Activated naive CD8-positive, alpha-beta T cell treated with anti-CD3 and anti-CD28 coated beads for 36 hours (primary cell): ENCODE measurements around the gene DCUN1D2. TPM values are rescaled to one million over a fixed set of nuclear protein-coding genes. Genes with fewer than 3 reads are reported as not detected.

Experiments
- DNase-seq: peaks from one replicate; pipeline ENCODE4 v3.0.0; 2021
- H3K27ac Mint-ChIP-seq: one replicate; pipeline ENCODE4 v1.8.0; 2022; ENCODE audit warnings: mild to moderate bottlenecking, moderate library complexity, mixed read lengths
- H3K27me3 Mint-ChIP-seq: one replicate; pipeline ENCODE4 v1.8.0; 2022; ENCODE audit warnings: mild to moderate bottlenecking, mixed read lengths
- H3K36me3 Mint-ChIP-seq: one replicate; pipeline ENCODE4 v1.8.0; 2021; ENCODE audit warnings: mild to moderate bottlenecking, mixed read lengths
- H3K4me1 Mint-ChIP-seq: one replicate; pipeline ENCODE4 v1.8.0; 2021; ENCODE audit warnings: mixed read lengths
- H3K4me3 Mint-ChIP-seq: one replicate; pipeline ENCODE4 v1.8.0; 2022; ENCODE audit warnings: mild to moderate bottlenecking, moderate library complexity, mixed read lengths
- H3K9me3 Mint-ChIP-seq: one replicate; pipeline ENCODE4 v1.8.0; 2022; ENCODE audit warnings: mixed read lengths
- total RNA-seq, 2 experiments: library from RNA; stranded (reverse); gene quantifications; one replicate each; pipeline ENCODE4 v1.2.3, GENCODE V29; 2021

The DCUN1D2 gene
- total RNA-seq, 2 experiments from 2014 or later: 11.0 to 13.9 TPM

DNA sequence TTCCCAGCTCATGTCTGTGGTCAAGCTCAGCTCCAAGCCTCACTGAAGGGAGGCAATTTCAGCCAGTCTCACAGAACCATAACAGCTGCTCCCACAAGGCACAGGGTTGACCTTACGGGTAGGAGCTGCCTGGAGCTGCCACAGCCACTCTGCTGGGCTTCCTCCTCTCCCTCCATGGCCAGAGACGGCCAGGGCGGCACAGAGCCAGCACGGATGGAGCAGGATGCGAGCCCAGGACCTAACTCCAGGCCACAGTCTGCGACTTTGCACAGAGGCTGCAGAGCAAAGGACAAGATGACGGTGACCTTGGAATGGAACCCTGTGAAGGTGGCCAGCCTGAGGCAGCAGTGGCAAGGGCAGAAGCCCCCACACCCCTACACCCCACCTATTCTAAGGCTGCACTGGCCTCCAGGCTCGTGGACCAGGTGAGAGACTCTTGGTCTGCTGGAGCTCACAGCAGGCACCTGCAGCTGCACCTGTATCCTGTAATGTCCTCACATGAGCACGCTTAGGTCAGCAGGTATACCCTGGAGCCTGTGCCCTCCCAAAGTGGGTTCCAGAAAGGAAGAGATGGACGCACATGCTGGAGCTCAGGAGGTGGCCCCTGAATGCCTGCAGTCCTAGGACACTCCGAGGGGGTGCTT lies 66.9 kb downstream of the DCUN1D2 start:
- Mint-ChIP-seq H3K4me1 (no peaks in the 10 kb centered on the region), H3K9me3 (no peaks in the 10 kb centered on the region)

DNA sequence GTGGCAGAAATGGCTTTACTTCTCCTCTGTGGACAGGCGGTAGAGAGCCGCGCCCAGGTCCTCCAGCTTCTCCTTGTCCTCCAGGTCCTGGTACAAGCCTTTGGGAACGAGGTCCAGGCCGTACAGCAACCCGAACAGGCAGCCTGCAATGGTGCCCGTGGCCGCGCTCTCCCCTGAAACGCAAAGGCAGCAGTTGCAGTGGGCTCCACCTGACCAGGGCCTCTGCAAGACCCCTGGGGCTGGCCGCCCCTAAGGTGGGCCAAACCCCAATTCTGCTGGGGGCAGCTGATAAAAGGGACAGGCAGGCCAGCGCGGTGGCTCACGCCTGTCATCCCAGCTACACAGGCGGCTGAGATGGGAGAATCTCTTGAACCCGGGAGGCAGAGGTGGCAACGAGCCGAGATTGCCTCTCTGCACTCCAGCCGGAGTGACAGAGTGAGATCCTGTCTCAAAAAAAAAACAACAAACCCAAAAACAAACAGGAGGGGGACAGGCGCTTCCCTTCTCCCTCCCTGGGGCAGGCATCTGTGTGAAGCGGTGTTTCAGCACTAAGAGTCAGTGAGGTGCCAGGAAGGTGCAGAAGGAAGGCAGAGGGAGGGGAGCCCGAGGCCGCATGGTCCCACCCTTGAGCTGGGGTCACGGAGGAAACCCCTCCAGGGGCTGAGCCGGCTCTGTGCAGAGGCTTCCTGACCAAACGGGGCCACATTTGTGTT lies 67.5 kb downstream of the DCUN1D2 start:
- Mint-ChIP-seq H3K27me3 (peaks cover 7% of the 10 kb centered on the region), H3K4me3 (no peak overlapping the region), H3K9me3 (no peaks in the 10 kb centered on the region), H3K27ac (no peak overlapping the region), H3K4me1 (no peaks in the 10 kb centered on the region), H3K36me3 (no peaks in the 10 kb centered on the region)
- no peak for DNase-seq

More for the DNA sequence above, 66.9 kb downstream of the DCUN1D2 start:
- no peak for DNase-seq
- Mint-ChIP-seq H3K4me3 (no peak overlapping the region), H3K36me3 (no peaks in the 10 kb centered on the region), H3K27me3 (peaks cover 7% of the 10 kb centered on the region), H3K27ac (no peak overlapping the region)

DNA sequence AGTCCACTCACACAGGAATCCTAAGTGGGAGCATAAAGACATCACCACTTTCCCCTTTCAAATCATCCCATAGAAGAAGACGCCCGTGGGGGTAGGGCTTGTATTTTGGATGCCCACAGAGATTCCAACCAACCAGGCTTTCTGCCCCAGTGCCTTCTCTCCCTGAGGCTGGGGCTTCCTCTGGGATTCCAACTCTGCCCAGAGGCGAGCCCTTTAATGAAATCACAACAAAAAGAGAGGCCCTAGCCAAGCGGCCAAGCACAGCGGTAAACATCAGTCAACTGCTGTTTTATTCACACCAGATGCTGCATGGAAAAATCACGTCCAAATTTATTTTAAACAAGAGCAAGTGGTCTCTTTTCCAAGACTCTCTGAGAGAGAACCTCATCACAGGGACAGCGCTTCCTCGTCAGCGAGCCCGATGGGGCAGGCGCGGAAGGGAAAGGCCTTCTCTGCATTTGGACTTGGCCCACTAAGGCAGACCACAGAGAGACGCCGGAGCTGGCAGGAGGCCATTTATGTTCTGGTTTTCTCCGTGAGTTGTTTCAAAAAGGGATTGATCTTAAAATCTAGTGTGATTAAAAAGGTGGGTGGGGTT lies 68.7 kb downstream of the DCUN1D2 start:
- Mint-ChIP-seq H3K27me3 (peaks cover 7% of the 10 kb centered on the region), H3K9me3 (no peaks in the 10 kb centered on the region), H3K36me3 (no peaks in the 10 kb centered on the region), H3K4me3 (no peak overlapping the region), H3K4me1 (no peaks in the 10 kb centered on the region), H3K27ac (no peak overlapping the region)
- DNase-seq: no peak

DNA sequence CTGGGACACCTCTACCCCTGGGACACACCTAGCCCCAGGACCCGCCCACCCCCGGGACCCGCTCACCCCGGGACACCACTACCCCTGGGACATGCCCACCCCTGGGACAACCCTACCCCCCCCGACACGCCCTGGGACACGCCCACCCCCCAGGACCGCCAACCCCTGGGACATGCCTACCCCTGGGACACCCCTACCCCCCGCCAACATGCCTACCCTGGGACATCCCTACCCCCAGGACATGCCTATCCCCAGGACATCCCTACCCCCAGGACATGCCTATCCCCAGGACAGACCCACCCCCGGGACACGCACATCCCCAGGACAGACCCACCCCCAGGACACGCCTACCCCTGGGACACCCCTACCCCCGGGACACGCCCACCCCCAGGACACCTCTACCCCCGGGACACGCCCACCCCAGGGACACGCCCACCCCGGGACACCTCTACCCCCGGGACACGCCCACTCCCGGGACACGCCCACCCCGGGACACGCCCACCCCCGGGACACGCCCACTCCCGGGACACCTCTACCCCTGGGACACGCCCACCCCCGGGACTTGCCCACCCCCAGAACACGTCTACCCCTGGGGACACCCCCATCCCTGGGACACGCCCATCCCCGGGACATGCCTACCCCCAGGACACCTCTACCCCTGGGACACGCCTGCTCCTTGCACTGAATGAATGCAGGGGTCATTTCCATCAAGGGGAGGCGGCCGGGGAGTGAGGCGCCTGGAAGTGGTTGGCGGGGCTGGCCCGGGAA lies 69.5 kb downstream of the DCUN1D2 start:
- H3K9me3 Mint-ChIP-seq: no peaks in the 10 kb centered on the region
- DNase-seq: no peak
- H3K4me1 Mint-ChIP-seq: no peaks in the 10 kb centered on the region
- H3K27ac Mint-ChIP-seq: no peak overlapping the region
- H3K36me3 Mint-ChIP-seq: no peaks in the 10 kb centered on the region
- no peak overlapping the region for H3K4me3 Mint-ChIP-seq
- peaks cover 7% of the 10 kb centered on the region for H3K27me3 Mint-ChIP-seq

DNA sequence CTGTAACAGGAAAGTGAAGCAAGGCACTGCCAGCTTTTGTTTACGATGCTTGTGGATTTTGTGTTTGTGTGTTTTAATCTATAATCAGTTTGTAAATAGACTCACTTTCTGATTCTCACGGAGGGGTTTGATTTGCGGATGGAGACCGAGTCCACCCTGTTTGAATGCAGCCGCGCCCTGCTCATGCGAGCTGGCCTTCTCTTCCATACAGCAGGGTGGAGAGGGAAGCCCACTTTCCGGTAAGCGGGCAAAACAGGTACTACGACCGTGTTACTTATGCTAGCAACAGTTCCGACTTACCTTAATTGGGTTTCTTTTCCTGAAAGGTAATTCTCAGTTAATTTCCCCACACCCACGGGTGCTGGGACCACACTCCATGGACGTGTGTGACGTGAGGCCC lies 70.3 kb downstream of the DCUN1D2 start:
- Mint-ChIP-seq H3K9me3 (no peaks in the 10 kb centered on the region), H3K27me3 (peaks cover 7% of the 10 kb centered on the region), H3K27ac (no peak overlapping the region), H3K36me3 (no peaks in the 10 kb centered on the region), H3K4me3 (no peak overlapping the region), H3K4me1 (no peaks in the 10 kb centered on the region)
- no peak for DNase-seq

DNA sequence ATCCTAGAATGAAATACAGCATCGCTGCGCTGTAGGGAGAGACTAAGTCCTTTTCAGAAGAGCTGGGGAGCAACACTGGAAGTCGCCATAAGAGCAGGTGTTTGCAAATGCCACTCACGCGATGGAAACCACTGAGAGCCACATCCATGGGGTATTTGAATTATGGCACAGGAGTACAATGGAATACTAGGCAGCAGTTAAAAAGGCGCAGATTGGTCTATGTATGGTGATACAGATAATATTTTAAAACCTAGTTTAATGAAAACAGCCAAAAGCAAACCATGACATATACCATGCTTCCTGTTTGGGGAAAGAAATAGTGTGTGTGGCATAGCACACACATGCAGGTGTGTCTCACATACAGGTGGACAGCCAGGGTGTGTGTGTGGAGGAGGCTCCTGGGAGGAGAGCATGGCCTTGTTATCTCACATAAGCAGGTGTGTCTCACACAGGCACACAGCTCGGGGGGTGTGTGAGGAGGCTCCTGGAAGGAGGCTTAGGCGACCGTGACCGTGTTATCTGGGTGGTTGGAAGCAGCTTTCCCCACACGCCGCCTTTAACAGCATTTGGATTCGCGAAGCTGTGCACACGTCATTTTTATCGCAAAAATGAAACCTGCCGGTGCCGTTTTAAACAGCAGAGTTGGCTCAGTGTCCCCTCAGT lies 70.8 kb downstream of the DCUN1D2 start:
- Mint-ChIP-seq H3K4me1 (no peaks in the 10 kb centered on the region), H3K36me3 (no peaks in the 10 kb centered on the region), H3K9me3 (no peaks in the 10 kb centered on the region), H3K27ac (no peak overlapping the region), H3K27me3 (peaks cover 7% of the 10 kb centered on the region), H3K4me3 (no peak overlapping the region)
- DNase-seq: no peak

DNA sequence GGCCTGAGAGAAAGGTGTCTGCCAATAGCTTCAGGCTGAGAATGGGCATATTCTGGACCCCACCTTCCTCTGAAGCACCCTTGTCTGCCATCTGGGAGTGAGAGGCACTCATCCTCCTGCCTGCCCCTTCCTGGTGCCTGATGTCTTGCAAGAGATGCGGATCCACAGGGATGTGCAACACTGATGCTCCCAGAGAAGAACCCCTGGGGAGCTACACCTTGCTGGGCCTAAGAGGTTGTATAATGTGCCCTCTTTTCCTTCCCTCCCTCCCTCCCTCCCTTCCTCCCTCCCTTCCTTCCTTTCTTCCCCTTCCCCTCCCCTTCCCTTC lies 71.8 kb downstream of the DCUN1D2 start:
- H3K27ac Mint-ChIP-seq: no peak overlapping the region
- peaks cover 7% of the 10 kb centered on the region for H3K27me3 Mint-ChIP-seq
- DNase-seq: no peak
- H3K36me3 Mint-ChIP-seq: no peaks in the 10 kb centered on the region
- H3K4me3 Mint-ChIP-seq: no peak overlapping the region
- no peaks in the 10 kb centered on the region for H3K9me3 Mint-ChIP-seq
- no peaks in the 10 kb centered on the region for H3K4me1 Mint-ChIP-seq

DNA sequence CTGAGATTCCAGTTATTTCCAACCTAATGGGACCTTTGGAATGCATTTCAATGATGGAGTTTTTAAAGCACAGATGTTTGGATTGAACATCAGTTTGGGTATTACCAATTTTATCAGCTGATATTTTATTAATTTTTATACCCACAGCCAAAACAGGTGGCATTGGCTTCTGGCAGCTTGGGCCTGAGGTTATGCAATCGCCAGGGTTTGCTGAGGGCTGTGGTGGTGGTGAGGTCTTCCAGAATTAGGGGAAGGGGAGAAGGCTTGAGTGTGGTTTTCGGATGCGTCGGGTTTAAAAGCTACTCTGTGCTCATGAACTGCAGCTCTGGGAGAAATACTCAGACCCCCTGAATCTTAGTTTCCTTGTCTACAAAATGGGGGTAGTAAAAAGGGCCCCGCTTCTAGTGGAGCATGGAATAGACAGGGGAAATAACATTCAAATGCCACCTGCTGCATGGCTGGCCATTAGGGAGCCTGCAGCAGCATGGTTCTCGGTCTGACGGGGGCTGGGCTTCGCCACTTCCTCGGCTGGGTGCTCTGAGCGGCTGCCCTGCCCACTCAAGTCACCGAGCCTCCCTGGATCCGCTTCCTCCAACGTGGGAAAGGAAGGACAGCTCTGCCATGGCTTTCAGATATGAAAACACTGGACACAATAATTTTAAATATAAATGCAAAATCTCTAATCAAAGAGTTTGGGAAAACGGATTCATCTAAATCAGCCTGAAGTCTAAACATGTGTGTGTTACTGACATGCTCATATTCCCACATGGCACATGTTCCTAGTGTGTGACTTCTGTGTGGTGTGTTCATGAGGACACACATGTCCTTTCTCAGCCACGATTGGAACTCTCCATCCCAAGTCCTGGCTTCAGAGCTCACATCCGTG lies 72.4 kb downstream of the DCUN1D2 start:
- H3K4me3 Mint-ChIP-seq: no peak overlapping the region

DNA sequence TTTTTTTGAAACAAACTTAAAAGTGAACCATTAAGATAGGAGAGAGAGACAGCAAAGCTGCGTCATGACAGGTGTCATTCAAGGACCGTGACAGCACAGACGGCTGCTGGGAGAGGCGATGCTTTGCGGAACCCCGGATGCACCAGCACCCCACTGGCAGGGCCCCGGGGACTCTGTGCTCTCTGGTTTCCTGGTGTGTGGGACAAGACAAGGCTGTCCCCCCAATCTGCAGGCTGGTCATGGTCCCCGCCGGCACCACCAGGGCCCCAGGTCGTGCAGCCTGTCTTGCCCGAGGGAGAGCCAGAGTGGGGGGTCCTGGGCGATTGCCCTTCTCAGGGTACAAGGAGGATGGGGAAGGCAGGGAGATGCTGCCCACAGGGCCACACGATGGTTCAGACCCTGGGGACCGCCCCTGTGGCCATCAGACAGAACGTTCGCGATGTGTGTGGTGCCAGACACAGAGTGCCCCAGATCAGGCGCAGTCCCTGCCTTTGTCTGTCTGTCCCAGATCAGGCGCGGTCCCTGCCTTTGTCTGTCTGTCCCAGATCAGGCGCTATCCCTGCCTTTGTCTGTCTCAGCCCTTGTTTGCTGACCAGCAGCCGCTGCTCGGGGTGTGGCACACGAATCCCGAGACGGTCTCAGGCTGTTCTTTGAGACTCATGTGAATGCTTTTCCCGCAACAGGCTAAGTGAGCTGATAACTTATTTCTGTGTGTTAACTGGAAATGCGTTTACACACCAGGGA lies 73.3 kb downstream of the DCUN1D2 start:
- Mint-ChIP-seq H3K4me1 (no peaks in the 10 kb centered on the region), H3K27ac (no peak overlapping the region), H3K36me3 (no peaks in the 10 kb centered on the region), H3K4me3 (no peak overlapping the region), H3K9me3 (peaks cover 2% of the 10 kb centered on the region), H3K27me3 (peaks cover 7% of the 10 kb centered on the region)
- DNase-seq: no peak

More for the DNA sequence above, 72.4 kb downstream of the DCUN1D2 start:
- no peak overlapping the region for H3K27ac Mint-ChIP-seq
- no peaks in the 10 kb centered on the region for H3K4me1 Mint-ChIP-seq
- H3K36me3 Mint-ChIP-seq: no peaks in the 10 kb centered on the region
- peaks cover 1% of the 10 kb centered on the region for H3K9me3 Mint-ChIP-seq
- peaks cover 7% of the 10 kb centered on the region for H3K27me3 Mint-ChIP-seq
- no peak for DNase-seq

DNA sequence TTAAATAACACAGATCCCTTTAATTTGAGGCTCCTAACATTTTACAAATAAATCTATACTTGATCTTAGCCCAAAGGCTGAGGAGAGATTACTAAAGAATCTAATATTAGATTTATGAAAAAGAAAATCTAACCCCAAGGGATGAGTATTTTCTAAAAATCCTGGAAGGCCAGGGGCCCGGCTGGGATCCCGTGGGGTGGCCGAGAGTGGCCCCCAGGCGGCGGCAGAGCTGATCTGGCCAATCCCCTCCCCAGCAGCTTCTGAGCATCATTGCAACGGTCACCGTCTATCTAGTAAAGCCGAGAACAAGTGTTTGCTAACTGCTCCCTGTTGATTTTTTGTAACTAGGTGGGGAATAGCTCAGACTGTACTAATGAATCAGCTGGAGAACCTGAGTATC lies 74.7 kb downstream of the DCUN1D2 start:
- Mint-ChIP-seq H3K4me1 (no peaks in the 10 kb centered on the region), H3K36me3 (no peaks in the 10 kb centered on the region), H3K4me3 (no peak overlapping the region), H3K9me3 (peaks cover 2% of the 10 kb centered on the region), H3K27me3 (peaks cover 7% of the 10 kb centered on the region), H3K27ac (no peak overlapping the region)
- no peak for DNase-seq

DNA sequence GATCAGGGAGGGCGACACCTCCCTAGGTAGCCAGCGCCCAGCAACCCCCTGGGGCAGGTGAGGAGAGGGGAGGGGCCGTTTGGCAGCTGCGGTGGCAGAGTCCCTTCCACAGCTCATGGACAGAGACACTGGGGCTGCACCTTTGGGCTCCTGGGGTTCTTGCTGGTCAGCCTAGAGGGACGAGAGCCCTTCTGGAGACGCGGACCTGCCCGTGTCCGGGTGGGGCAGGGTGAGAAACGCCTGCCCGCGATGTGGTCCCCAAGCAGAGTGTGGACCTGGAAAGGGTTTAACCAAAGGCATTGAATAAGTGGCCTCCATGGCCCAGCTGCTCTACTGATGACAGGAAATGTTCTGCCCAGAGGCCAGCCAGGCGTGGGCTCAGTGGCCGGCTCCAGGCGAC lies 75.5 kb downstream of the DCUN1D2 start:
- Mint-ChIP-seq H3K9me3 (peaks cover 2% of the 10 kb centered on the region), H3K27me3 (peaks cover under 1% of the 10 kb centered on the region), H3K4me3 (no peak overlapping the region), H3K27ac (no peak overlapping the region), H3K4me1 (no peaks in the 10 kb centered on the region), H3K36me3 (no peaks in the 10 kb centered on the region)
- DNase-seq: no peak

DNA sequence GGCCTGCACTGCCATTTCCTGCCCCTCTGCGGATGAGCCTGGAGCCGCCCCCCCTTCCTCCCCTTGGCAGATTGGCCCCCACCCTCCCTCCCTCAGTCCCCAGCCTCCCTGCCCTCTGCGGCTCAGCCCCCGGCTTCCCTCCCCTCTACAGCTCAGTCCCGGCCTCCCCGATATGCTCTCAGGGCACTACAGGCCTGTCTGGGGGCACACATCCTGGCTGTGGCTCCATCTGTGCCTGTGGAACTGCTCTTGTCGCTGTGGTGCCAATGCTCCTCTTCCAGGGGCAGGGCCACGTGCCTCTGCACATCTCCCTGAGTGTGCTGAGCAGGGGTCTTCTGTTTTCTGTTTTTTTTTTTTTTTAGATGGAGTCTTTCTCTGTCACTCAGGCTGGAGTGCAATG lies 76.2 kb downstream of the DCUN1D2 start:
- Mint-ChIP-seq H3K27ac (no peak overlapping the region), H3K36me3 (no peaks in the 10 kb centered on the region), H3K27me3 (peaks cover 1% of the 10 kb centered on the region), H3K4me1 (no peaks in the 10 kb centered on the region), H3K4me3 (no peak overlapping the region), H3K9me3 (peaks cover 2% of the 10 kb centered on the region)
- no peak for DNase-seq

DNA sequence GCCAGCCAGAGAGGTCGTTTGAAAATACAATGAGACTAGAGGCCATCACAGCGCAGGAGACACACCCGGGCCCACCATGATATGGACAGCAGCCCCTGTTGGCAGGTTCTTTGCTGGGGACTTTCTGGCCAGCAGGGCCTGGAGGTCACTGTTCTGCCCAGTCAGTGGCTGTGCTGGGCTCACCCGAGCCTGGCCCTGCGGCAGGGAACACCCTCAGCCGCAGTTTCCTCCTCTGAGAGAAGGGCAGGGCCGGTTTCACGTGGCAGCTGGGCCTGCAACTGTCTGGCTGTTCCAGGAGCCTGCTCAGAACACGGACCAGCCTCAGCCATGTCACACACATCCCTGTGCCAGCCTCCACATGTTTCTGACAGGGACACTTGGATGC lies 76.6 kb downstream of the DCUN1D2 start:
- peaks cover 5% of the 10 kb centered on the region for H3K27me3 Mint-ChIP-seq
- no peak for DNase-seq
- no peak overlapping the region for H3K27ac Mint-ChIP-seq
- H3K36me3 Mint-ChIP-seq: no peaks in the 10 kb centered on the region
- peaks cover 2% of the 10 kb centered on the region for H3K9me3 Mint-ChIP-seq
- no peaks in the 10 kb centered on the region for H3K4me1 Mint-ChIP-seq
- H3K4me3 Mint-ChIP-seq: no peak overlapping the region
